ENCODE measurements around the gene NPIPB2.

- no peak for TF ChIP-seq POLR2A (IDR thresholded peaks at IDR 0.05)
- TF ChIP-seq CTCF (IDR thresholded peaks at IDR 0.05), result no peak
Observed at GRCh38 chr16:11986521-11987057, 44.7 kb upstream of the NPIPB2 start.
